Measurements from ENCODE around the gene ANKRD1.

Gene ANKRD1

DNA sequence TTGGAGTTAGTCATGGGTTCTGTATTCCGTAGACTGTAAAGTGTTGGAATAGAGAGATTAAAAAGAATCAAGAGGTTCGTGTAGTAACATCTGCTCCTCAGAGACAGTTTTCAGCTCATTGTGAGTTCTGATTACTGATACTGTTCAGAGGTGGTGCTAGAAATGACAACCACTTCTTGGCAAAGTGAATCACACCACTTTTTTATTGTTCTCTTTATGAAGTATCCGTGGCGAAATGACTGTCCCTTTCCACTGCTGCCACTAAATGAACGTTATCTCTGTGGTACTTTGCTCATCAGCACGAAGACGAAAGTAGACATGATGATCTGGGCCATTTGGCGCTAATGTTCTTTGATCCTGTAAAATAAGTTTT, 48.3 kb downstream of the ANKRD1 start:
- peak overlapping the region; percentile 82 for H3K4me3 ChIP-seq (ENCODE audit: low read depth, low read length)
- TF ChIP-seq, protein P1, sequence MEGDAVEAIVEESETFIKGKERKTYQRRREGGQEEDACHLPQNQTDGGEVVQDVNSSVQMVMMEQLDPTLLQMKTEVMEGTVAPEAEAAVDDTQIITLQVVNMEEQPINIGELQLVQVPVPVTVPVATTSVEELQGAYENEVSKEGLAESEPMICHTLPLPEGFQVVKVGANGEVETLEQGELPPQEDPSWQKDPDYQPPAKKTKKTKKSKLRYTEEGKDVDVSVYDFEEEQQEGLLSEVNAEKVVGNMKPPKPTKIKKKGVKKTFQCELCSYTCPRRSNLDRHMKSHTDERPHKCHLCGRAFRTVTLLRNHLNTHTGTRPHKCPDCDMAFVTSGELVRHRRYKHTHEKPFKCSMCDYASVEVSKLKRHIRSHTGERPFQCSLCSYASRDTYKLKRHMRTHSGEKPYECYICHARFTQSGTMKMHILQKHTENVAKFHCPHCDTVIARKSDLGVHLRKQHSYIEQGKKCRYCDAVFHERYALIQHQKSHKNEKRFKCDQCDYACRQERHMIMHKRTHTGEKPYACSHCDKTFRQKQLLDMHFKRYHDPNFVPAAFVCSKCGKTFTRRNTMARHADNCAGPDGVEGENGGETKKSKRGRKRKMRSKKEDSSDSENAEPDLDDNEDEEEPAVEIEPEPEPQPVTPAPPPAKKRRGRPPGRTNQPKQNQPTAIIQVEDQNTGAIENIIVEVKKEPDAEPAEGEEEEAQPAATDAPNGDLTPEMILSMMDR (IDR thresholded peaks at IDR 0.05; ENCODE audit: borderline replicate concordance, insufficient read depth, low read depth, low read length): no peak

DNA sequence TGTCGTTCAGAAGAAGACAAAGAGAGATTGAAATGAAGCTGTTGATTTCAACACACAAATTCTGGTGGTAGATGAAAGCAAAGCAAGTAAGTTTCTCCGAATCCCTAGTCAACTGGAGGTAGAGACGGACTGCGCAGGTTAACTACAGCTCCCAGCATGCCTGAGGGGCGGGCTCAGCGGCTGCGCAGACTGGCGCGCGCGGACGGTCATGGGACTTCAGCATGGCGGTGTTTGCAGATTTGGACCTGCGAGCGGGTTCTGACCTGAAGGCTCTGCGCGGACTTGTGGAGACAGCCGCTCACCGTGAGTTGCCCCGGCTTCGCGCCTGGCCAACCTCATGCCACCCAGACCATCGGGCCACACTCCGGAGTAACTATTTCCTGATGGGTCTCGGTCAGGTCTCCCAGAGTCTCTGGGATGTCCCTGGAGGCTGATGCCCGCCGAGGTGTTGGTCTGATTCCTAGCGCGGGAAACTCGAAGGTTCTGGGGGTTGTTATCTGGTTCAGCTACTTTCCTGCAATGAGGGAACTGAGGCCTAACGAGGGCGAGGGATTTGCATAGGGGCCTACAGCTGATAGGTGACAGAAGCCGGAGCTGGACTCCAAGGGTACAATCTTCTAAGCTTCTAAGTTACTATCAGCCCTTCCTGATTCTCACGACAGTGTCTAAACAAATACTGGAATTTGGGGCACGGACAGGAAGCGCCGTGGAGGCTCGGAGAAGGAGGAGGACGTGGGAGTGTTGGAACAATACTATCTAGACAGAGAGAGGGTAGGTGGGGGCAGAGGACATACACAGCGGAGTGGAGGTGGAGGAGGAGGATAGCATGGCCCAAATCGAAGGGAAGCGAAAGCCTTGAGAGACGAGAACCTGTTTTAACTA, 48.9 kb downstream of the ANKRD1 start, which contains the start of gene RPP30:
Gene RPP30, plus strand, starts transcription at position 209 of the 882 bp plus-strand sequence. Its CDS starts 13 bp downstream, at position 222.
- TF ChIP-seq, protein P1 (IDR thresholded peaks at IDR 0.05; ENCODE audit: borderline replicate concordance, insufficient read depth, low read depth, low read length): no peak
- H3K4me3 ChIP-seq (ENCODE audit: low read depth, low read length): peak within 1 kb of the TSS; percentile 82

DNA sequence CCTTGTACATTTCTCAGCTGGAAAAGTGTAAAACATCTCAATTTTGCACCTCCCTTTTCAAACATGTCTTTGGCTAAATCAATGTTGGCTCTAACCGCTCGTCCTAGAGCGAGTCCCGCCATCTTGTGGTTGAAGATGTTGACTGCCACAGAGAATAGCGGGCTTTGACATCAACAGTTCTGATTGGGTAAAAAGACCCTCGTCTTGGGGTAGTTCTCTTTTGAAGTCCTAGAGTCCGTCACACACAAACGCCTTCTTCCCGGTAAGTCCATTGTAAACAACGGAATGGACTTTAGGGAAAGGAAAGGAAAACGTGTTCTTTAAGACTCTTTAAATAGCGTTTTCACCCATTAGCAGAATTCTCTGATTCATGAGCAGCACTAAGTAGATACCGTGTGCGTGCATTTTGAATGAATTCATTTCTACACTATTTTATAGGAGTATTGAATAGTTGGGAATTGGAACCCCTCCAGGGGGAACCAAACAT, 49.6 kb downstream of the ANKRD1 start:
- TF ChIP-seq, protein P1 (IDR thresholded peaks at IDR 0.05; ENCODE audit: borderline replicate concordance, insufficient read depth, low read depth, low read length): peak; percentile 45; the same call in 1 of the 2 replicates
- peak overlapping the region; percentile 82 for H3K4me3 ChIP-seq (ENCODE audit: low read depth, low read length)

DNA sequence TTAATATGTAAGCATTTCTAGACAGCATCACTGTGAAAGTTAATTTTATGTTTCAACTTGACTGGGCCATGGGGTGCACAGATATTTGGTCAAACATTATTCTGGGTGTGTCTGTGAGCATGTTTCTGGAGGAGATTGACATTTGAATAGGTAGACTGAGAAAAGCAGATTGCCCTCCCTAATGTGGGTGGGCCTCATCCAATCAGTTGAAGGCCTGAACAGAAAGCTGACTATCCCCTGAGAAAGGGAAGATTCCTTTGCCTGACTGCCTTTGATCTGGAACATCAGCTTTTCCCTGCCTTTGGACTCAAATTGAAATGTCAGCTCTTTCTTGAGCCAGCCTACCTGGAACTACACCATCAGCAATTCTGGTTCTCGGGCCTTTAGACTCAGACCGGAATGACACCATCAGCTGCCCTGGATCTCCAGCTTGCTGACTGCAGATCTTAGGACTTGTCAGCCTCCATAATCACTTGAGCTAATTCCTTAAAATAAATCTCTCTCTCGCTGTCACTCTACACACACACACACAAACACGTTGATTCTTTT, 54.8 kb downstream of the ANKRD1 start:
- H3K4me3 ChIP-seq (ENCODE audit: low read depth, low read length): no peak overlapping the region
- TF ChIP-seq, protein P1 (IDR thresholded peaks at IDR 0.05; ENCODE audit: borderline replicate concordance, insufficient read depth, low read depth, low read length): no peak

DNA sequence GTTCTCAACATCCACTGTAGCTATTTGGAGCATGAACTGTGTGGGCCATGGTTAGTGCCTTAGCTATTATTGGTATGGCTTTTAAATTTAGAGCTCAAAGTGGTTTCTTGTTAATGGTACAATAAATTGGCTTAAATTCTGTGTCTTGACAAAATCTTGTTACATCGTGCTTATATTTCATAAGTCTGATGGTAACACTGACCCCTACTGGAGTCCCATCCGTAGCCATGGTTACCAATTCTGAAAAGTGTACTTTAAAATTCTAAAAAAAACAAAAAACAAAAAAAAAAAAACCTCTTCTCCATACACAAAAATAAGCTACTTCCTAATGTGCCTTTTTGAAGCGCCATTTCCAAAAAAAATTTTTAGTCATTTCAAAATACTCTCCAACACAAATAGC, 55.5 kb downstream of the ANKRD1 start:
- TF ChIP-seq, protein P1 (IDR thresholded peaks at IDR 0.05; ENCODE audit: borderline replicate concordance, insufficient read depth, low read depth, low read length): 0 out of 2 replicates have a peak, but pooled peaks have one; percentile 11
- no peak overlapping the region for H3K4me3 ChIP-seq (ENCODE audit: low read depth, low read length)

DNA sequence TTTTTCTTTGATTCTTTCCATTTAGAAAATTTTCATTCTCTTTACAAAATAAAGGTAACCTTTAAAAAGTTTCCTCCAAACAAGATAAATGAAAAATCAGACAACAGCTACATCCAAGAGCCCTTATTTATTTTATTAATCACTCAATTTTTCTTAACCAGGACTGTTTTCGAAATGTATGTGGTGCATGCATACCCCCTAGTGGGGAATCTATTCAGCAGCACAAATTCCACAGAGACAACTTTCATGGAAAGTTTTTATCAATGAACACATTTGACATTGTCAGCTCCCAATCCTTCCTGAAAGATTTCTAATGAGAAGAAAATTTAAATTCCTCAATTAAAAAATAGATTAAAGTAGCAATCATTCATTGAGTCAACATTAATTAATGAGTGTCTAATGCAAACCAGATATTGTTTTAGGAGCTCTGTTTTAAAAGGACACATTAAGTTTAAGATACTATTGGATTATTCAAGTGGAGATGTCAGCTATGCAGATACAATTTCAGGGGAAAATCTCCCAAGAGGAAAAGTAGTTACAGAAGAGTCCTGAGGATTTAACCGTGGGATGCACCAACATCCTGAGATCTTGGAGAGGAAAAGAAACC, 57.9 kb downstream of the ANKRD1 start:
- TF ChIP-seq, protein P1 (IDR thresholded peaks at IDR 0.05; ENCODE audit: borderline replicate concordance, insufficient read depth, low read depth, low read length): peak; percentile 49; the same call in 1 of the 2 replicates
- H3K4me3 ChIP-seq (ENCODE audit: low read depth, low read length): no peak overlapping the region

Data from GM12875 (cell line).